GM19238 (cell line): ENCODE measurements around the gene CFAP107.
"Not testable (repeated sequence)": the region's sequence is repeated elsewhere in the genome, so short reads cannot be mapped to it uniquely, and the experiment has no call there.

Source experiments
- DNase-seq: peaks from one replicate; pipeline ENCODE4 v3.0.0; 2011; ENCODE audit warnings: low spot score; ENCODE audit not compliant: insufficient read length

The CFAP107 gene

GRCh38 chr1:12778061-12778460 is 32.1 kb downstream of the CFAP107 start:
- DNase-seq, result no peak

GRCh38 chr1:12778907-12779306 is 32.9 kb downstream of the CFAP107 start:
- DNase-seq, result no peak

GRCh38 chr1:12781488-12781887 is 35.5 kb downstream of the CFAP107 start:
- DNase-seq, result not testable (repeated sequence)

GRCh38 chr1:12783783-12784182 is 37.8 kb downstream of the CFAP107 start:
- DNase-seq, result not testable (repeated sequence)

- DNase-seq, result not testable (repeated sequence)
Observed at GRCh38 chr1:12784729-12785128, 38.7 kb downstream of the CFAP107 start.

- not testable (repeated sequence) for DNase-seq
Observed at GRCh38 chr1:12791097-12791496, 45.1 kb downstream of the CFAP107 start, which contains the start of gene PRAMEF1. Gene PRAMEF1, plus strand, starts transcription at chr1:12791397. Its CDS starts 1,831 bp downstream, at chr1:12793228.

GRCh38 chr1:12798911-12799310 is 52.9 kb downstream of the CFAP107 start:
- DNase-seq, result no peak

- no peak for DNase-seq
Observed at GRCh38 chr1:12799730-12800129, 53.7 kb downstream of the CFAP107 start.

GRCh38 chr1:12809933-12810332 is 63.9 kb downstream of the CFAP107 start:
- DNase-seq, result no peak

GRCh38 chr1:12810691-12811408 is 64.8 kb downstream of the CFAP107 start:
- no peak for DNase-seq

GRCh38 chr1:12811409-12811784 is 65.4 kb downstream of the CFAP107 start:
- no peak for DNase-seq
